H54 (cell line): ENCODE data around the gene IDH3G.

ENCODE experiments used
- DNase-seq: peaks from one replicate; pipeline ENCODE4 v3.0.0; 2011; ENCODE audit warnings: low spot score, mixed read lengths; ENCODE audit not compliant: insufficient read length
- FAIRE-seq: peaks from 3 replicates; lab custom pipeline; 2011; peaks lifted over from hg19 to GRCh38; lab: Jason Lieb, UNC
- POLR2A ChIP-seq: IDR thresholded peaks from 2 replicates; pipeline ENCODE4 v1.6.1; 2011; ENCODE audit warnings: low read depth, mild to moderate bottlenecking, low read length

IDH3G gene

GRCh38 chrX:153769158-153769864 lies 24.9 kb downstream of the IDH3G start:
- no peak for TF ChIP-seq POLR2A
- DNase-seq = no peak
- FAIRE-seq = no peak

- FAIRE-seq = no peak
- DNase-seq = no peak
- no peak for TF ChIP-seq POLR2A
Measured at GRCh38 chrX:153768311-153769157, 25.6 kb downstream of the IDH3G start.

GRCh38 chrX:153767674-153768055 lies 26.5 kb downstream of the IDH3G start:
- TF ChIP-seq POLR2A = no peak
- FAIRE-seq (no peak), DNase-seq (no peak)

GRCh38 chrX:153766871-153767673 lies 27.1 kb downstream of the IDH3G start:
- no peak for TF ChIP-seq POLR2A
- DNase-seq = no peak
- no peak for FAIRE-seq

GRCh38 chrX:153766098-153766817 lies 27.9 kb downstream of the IDH3G start:
- peak; percentile 44; the same call in 1 of the 2 replicates for TF ChIP-seq POLR2A
- FAIRE-seq = peak; percentile 64
- peak; percentile 89 for DNase-seq

GRCh38 chrX:153765138-153766079 lies 28.8 kb downstream of the IDH3G start:
- no peak; the same call in 1 of the 2 replicates for TF ChIP-seq POLR2A
- no peak for FAIRE-seq
- no peak for DNase-seq

- TF ChIP-seq POLR2A = no peak
- FAIRE-seq = no peak
- no peak for DNase-seq
Measured at GRCh38 chrX:153764786-153765137, 29.4 kb downstream of the IDH3G start.

- FAIRE-seq (peak; percentile 20), DNase-seq (peak; percentile 84)
- TF ChIP-seq POLR2A = no peak
Measured at GRCh38 chrX:153763989-153764755, 30.0 kb downstream of the IDH3G start, which contains the start of gene PLXNB3. TSS of gene PLXNB3 (plus strand) at chrX:153764249. CDS start at chrX:153765536, 1,287 bp downstream.

- no peak for TF ChIP-seq POLR2A
- DNase-seq (no peak), FAIRE-seq (no peak)
Measured at GRCh38 chrX:153763298-153763932, 30.8 kb downstream of the IDH3G start.

GRCh38 chrX:153762626-153763173 lies 31.5 kb downstream of the IDH3G start:
- FAIRE-seq (no peak), DNase-seq (no peak)
- TF ChIP-seq POLR2A = no peak

- DNase-seq (no peak), FAIRE-seq (no peak)
- TF ChIP-seq POLR2A = no peak
Measured at GRCh38 chrX:153761863-153762262, 32.3 kb downstream of the IDH3G start.
